Thymus (tissue), 11 donors: ENCODE results near the gene MAGEA9B. TPM values are rescaled to one million over a fixed set of nuclear protein-coding genes. Genes with fewer than 3 reads are reported as not detected.
"Not testable (repeated sequence)": the region's sequence is repeated elsewhere in the genome, so short reads cannot be mapped to it uniquely, and the experiment has no call there.

Source experiments
- DNase-seq, 9 donors: peaks; one replicate each; pipeline ENCODE4 v3.0.0-alpha.2; 2013; ENCODE audit warnings: low spot score in 9 of 9, low read depth in 6 of 9, missing footprints in 1 of 9
- H3K27ac ChIP-seq, 2 donors: one replicate each; pipeline ENCODE4 v1.5.1; 2013; ENCODE audit warnings: control low read depth in 1 of 2, low read depth in 1 of 2, low read length in 1 of 2, mild to moderate bottlenecking in 1 of 2, moderate library complexity in 1 of 2
- H3K27me3 ChIP-seq, 2 donors: one replicate each; pipeline ENCODE4 v1.5.1; 2013; ENCODE audit warnings: low read length in 1 of 2; ENCODE audit not compliant: control insufficient read depth in 2 of 2, insufficient read depth in 1 of 2
- H3K36me3 ChIP-seq, 2 donors: one replicate each; pipeline ENCODE4 v1.5.1; 2013; ENCODE audit warnings: low read length in 1 of 2, mild to moderate bottlenecking in 1 of 2, moderate library complexity in 1 of 2; ENCODE audit not compliant: control insufficient read depth in 2 of 2, insufficient read depth in 2 of 2
- H3K4me1 ChIP-seq, 2 donors: one replicate each; pipeline ENCODE4 v1.5.1; 2013; ENCODE audit warnings: low read length in 2 of 2; ENCODE audit not compliant: control insufficient read depth in 2 of 2, insufficient read depth in 2 of 2
- H3K4me3 ChIP-seq, 2 donors: one replicate each; pipeline ENCODE4 v1.5.1; 2013; ENCODE audit warnings: low read length in 2 of 2, control low read depth in 1 of 2, mild to moderate bottlenecking in 1 of 2
- H3K9me3 ChIP-seq, 2 donors: one replicate each; pipeline ENCODE4 v1.5.1; 2013; ENCODE audit warnings: low read length in 1 of 2, mild to moderate bottlenecking in 1 of 2; ENCODE audit not compliant: control insufficient read depth in 2 of 2, insufficient read depth in 1 of 2
- WGBS: extraction: QIAGEN DNeasy Blood & Tissue Kit; methylation state at CpG from one replicate; pipeline ENCODE4 v1.1.7; 2013; 5-methylcytosine and 5-hydroxymethylcytosine counted together
- polyA plus RNA-seq: library from polyadenylated mRNA; stranded (reverse); fragments of 200-250 nt; gene quantifications from one replicate; pipeline ENCODE4 v1.2.3, GENCODE V29; 2013
- total RNA-seq: library from RNA; stranded (reverse); fragments of 120-200 nt; gene quantifications from one replicate; pipeline ENCODE4 v1.2.4, GENCODE V29; 2013
- donor health status: healthy.

MAGEA9B gene
- total and polyA plus RNA-seq, 2 donors, result 0.11 TPM; not detected in 1

DNA sequence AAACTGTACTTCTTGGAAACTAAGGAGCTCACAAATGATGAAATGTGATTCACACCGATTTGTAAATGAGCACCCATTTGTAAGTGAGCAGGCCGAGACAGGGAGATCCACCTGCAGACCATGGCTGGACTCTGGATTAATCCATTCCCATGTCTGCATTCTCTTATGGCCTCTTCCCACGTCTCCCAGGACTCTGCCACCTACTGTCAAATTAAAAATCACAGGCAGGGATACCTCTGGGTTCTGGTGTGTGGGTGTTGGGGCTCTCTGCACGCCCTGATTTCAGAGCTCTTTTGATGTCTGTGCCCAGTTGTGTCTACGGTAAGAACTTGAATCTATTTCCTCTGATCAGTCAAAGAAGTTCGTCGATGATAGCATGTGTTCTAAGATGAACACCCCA is 3.7 kb upstream of the MAGEA9B start:
- H3K9me3 ChIP-seq, H3K4me3 ChIP-seq, DNase-seq, H3K27me3 ChIP-seq, H3K36me3 ChIP-seq, H3K27ac ChIP-seq, H3K4me1 ChIP-seq: not testable (repeated sequence)
- WGBS, result no CpG with 5 or more reads among the region's 7 CpGs

DNA sequence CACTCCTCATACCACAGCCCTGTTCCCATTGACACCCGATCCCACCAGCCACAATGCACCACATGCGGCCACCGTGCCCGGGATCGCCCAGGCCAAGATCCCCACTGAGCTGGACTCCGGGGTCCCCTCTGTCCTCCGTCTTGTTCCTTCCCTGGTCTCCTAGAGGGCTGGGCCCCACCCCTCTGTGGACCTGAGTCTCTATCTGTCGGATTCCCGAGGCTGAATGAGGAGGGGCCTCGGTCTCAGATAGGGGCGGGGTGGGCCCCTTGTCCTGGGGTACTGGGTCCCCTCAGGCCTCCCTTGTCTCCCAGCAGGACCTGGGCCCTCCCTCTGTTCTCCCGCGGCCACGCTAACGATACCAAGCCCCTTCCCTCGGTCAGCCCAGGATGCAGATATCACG is 1.6 kb downstream of the MAGEA9B start:
- H3K9me3 ChIP-seq, DNase-seq, H3K4me1 ChIP-seq, H3K27me3 ChIP-seq, H3K4me3 ChIP-seq, H3K27ac ChIP-seq, H3K36me3 ChIP-seq: not testable (repeated sequence)
- 100% methylated on average over 5 of the region's 17 CpGs for WGBS

GRCh38 chrX:149573456-149573855 is 13.8 kb downstream of the MAGEA9B start:
- DNase-seq, result not testable (repeated sequence)
- WGBS, result no CpG with 5 or more reads among the region's 1 CpG

DNA sequence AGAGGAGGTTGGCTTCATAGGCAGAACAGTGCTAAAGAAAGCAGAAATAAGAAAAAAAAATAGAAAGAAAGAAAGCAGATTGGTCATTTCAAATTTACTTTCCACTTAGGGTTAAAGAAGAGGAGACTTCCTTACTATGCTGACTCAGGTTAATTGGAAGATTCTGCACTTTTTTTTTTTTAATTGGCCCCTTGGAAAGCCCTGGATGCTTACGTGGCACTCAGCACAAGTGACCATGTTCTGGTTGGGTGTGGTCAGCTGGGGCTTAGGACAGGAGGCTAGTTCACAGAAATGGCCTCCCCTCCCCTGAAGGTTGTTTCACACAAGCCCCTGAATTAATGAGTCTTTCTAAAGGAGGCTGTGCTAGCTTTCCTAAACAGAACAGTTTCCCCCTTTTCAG is 14.5 kb downstream of the MAGEA9B start:
- no peak for DNase-seq
- Histone ChIP-seq H3K27me3 (no peaks in the 10 kb centered on the region), H3K9me3 (peaks cover 0 to under 1% of the 10 kb centered on the region in 2 donors), H3K27ac (no peak overlapping the region), H3K4me1 (no peaks in the 10 kb centered on the region), H3K36me3 (no peaks in the 10 kb centered on the region), H3K4me3 (no peak overlapping the region)
- no CpG with 5 or more reads among the region's 1 CpG for WGBS

More at GRCh38 chrX:149573456-149573855, 13.8 kb downstream of the MAGEA9B start:
- H3K4me3 ChIP-seq, H3K36me3 ChIP-seq, H3K9me3 ChIP-seq, H3K4me1 ChIP-seq, H3K27ac ChIP-seq, H3K27me3 ChIP-seq: not testable (repeated sequence)

GRCh38 chrX:149571770-149572169 is 15.5 kb downstream of the MAGEA9B start:
- no peak overlapping the region for H3K27ac ChIP-seq
- peaks cover 0 to 3% of the 10 kb centered on the region in 2 donors for H3K9me3 ChIP-seq
- no peaks in the 10 kb centered on the region for H3K27me3 ChIP-seq
- no CpG with 5 or more reads among the region's 7 CpGs for WGBS
- H3K4me1 ChIP-seq, result no peaks in the 10 kb centered on the region
- H3K4me3 ChIP-seq, result no peak overlapping the region
- no peaks in the 10 kb centered on the region for H3K36me3 ChIP-seq
- DNase-seq, result no peak

DNA sequence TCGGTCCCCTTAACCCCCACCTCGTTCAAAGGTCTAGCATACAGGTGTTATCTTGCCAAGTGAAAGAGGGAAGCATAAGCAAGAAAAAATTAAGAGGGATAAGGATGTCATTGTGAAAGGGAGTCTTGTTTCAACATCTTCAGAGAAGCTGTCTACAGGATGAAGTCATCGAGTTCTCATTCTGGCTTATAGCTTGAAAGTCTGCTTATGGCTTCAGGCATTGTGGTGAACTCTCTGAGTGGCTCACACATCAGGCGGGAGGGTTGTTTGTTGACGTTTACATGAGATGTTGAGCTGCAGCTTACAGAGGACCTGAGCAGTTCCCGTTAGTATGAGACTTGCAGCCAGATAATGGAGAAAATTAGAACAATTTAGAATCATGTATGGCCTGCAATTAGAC is 16.6 kb downstream of the MAGEA9B start:
- WGBS, result no CpG with 5 or more reads among the region's 6 CpGs

DNA sequence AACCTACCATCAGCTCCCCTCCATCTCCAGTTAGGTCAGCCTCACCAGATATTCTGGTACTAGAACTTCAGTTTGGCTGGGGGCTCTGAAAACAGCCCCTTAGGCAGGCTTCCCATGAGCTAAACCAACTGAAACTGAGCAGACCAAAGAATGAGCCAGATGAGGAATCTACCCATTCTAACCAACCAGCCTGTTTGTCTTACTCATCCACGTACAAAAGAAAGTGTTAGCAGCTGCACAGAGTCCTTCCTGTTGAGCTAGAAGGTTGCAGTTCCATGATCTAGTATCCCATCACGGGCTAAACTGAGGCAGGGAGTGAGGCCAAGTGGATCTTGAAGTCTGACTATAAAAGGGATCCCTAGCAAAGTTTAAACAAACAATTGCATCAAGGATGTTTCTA is 17.5 kb downstream of the MAGEA9B start:
- H3K4me3 ChIP-seq, result no peak overlapping the region
- no peak for DNase-seq
- H3K27me3 ChIP-seq, result no peaks in the 10 kb centered on the region
- no peaks in the 10 kb centered on the region for H3K4me1 ChIP-seq
- no peaks in the 10 kb centered on the region for H3K36me3 ChIP-seq
- peaks cover 0 to 3% of the 10 kb centered on the region in 2 donors for H3K9me3 ChIP-seq
- no CpG with 5 or more reads among the region's 2 CpGs for WGBS
- H3K27ac ChIP-seq, result no peak overlapping the region

More for the DNA sequence above, 16.6 kb downstream of the MAGEA9B start:
- Histone ChIP-seq H3K9me3 (peaks cover 0 to 3% of the 10 kb centered on the region in 2 donors), H3K4me3 (no peak overlapping the region), H3K4me1 (no peaks in the 10 kb centered on the region), H3K36me3 (no peaks in the 10 kb centered on the region), H3K27me3 (no peaks in the 10 kb centered on the region), H3K27ac (no peak overlapping the region)
- no peak for DNase-seq

- DNase-seq, result no peak
- no peak overlapping the region for H3K27ac ChIP-seq
Observed at GRCh38 chrX:149568701-149569296, 18.5 kb downstream of the MAGEA9B start.

GRCh38 chrX:149567621-149568417 is 19.4 kb downstream of the MAGEA9B start:
- Histone ChIP-seq H3K27me3 (no peaks in the 10 kb centered on the region), H3K4me3 (no peak overlapping the region), H3K36me3 (no peaks in the 10 kb centered on the region), H3K9me3 (peaks cover 0 to 3% of the 10 kb centered on the region in 2 donors), H3K27ac (no peak overlapping the region), H3K4me1 (no peaks in the 10 kb centered on the region)
- no CpG with 5 or more reads among the region's 7 CpGs for WGBS
- no peak for DNase-seq

More at GRCh38 chrX:149568701-149569296, 18.5 kb downstream of the MAGEA9B start:
- peaks cover 0 to 3% of the 10 kb centered on the region in 2 donors for H3K9me3 ChIP-seq
- H3K27me3 ChIP-seq, result no peaks in the 10 kb centered on the region
- no peaks in the 10 kb centered on the region for H3K4me1 ChIP-seq
- no CpG with 5 or more reads among the region's 5 CpGs for WGBS
- H3K36me3 ChIP-seq, result no peaks in the 10 kb centered on the region
- no peak overlapping the region for H3K4me3 ChIP-seq
